WTC11 (cell line): Measurements from ENCODE around the gene NRF1. TPM values are rescaled to one million over a fixed set of nuclear protein-coding genes. Genes with fewer than 3 reads are reported as not detected.
A peak's percentile ranks its signal among the peaks of the same experiment; 100 is the strongest.

Experiments
- ATAC-seq: fragments of 200-7000 bp; cut with Tn5 transposase; 2 replicates; pipeline ENCODE4 v1.10.0; 2021; ENCODE audit warnings: mild to moderate bottlenecking, moderate library complexity
- CTCF ChIA-PET: fragments of 300-600 bp; sonication (Branson Sonifier 250); formaldehyde crosslinking; loops from one replicate; lab custom pipeline; 2021; ENCODE audit warnings: antibody characterized with exemption; lab: Charles Lee
- POLR2A ChIA-PET: fragments of 350-600 bp; sonication (Branson Sonifier 250); formaldehyde crosslinking; loops from one replicate; lab custom pipeline; 2021; ENCODE audit warnings: antibody characterized with exemption; lab: Charles Lee
- DNase-seq: peaks from one replicate; pipeline ENCODE4 v3.0.0; 2021; ENCODE audit warnings: low spot score
- H3K27ac Mint-ChIP-seq: 2 replicates; pipeline ENCODE4 v1.8.0; 2021; ENCODE audit warnings: mixed read lengths
- H3K27me3 Mint-ChIP-seq: 2 replicates; pipeline ENCODE4 v1.8.0; 2021; ENCODE audit warnings: low read depth, mild to moderate bottlenecking, moderate library complexity, mixed read lengths
- H3K36me3 Mint-ChIP-seq: 2 replicates; pipeline ENCODE4 v1.8.0; 2021; ENCODE audit warnings: mixed read lengths
- H3K4me1 Mint-ChIP-seq: 2 replicates; pipeline ENCODE4 v1.8.0; 2022; ENCODE audit warnings: mixed read lengths
- H3K4me3 Mint-ChIP-seq: 2 replicates; pipeline ENCODE4 v1.8.0; 2021; ENCODE audit warnings: mild to moderate bottlenecking, moderate library complexity, mixed read lengths
- H3K9me3 Mint-ChIP-seq: 2 replicates; pipeline ENCODE4 v1.8.0; 2021; ENCODE audit warnings: mixed read lengths
- AFF4 ChIP-seq: sonication (generic); formaldehyde crosslinking; IDR thresholded peaks from 2 replicates; pipeline ENCODE4 v1.8.1; 2023; ENCODE audit warnings: mild to moderate bottlenecking, missing genetic modification reagents, borderline replicate concordance
- ATF2 ChIP-seq: sonication (generic); formaldehyde crosslinking; IDR thresholded peaks from 2 replicates; pipeline ENCODE4 v1.8.1; 2022; ENCODE audit warnings: low read depth, missing genetic modification reagents, borderline replicate concordance
- ERG ChIP-seq: fragments of 250-450 bp; sonication (Bioruptor Pico); IDR thresholded peaks from 2 replicates; pipeline ENCODE4 v1.8.0; 2021; ENCODE audit warnings: mild to moderate bottlenecking
- ESRRA ChIP-seq: sonication (generic); formaldehyde crosslinking; IDR thresholded peaks from 2 replicates; pipeline ENCODE4 v1.8.1; 2022; ENCODE audit warnings: mild to moderate bottlenecking, missing genetic modification reagents, borderline replicate concordance
- FOXK1 ChIP-seq: sonication (generic); formaldehyde crosslinking; IDR thresholded peaks from 2 replicates; pipeline ENCODE4 v1.8.0; 2022; ENCODE audit warnings: mild to moderate bottlenecking, moderate library complexity, missing genetic modification reagents
- GABPB1 ChIP-seq: sonication (generic); formaldehyde crosslinking; IDR thresholded peaks from 2 replicates; pipeline ENCODE4 v1.8.1; 2023; ENCODE audit warnings: mild to moderate bottlenecking, missing genetic modification reagents
- IRF2 ChIP-seq: sonication (generic); formaldehyde crosslinking; IDR thresholded peaks from 2 replicates; pipeline ENCODE4 v1.8.0; 2022; ENCODE audit warnings: low read depth, missing genetic modification reagents, borderline replicate concordance
- JAZF1 ChIP-seq: fragments of 250-450 bp; sonication (Bioruptor Pico); IDR thresholded peaks from 2 replicates; pipeline ENCODE4 v1.9.0; 2021; ENCODE audit warnings: moderate library complexity, mild to moderate bottlenecking, inconsistent platforms
- MAX ChIP-seq: sonication (generic); formaldehyde crosslinking; IDR thresholded peaks from 2 replicates; pipeline ENCODE4 v1.8.0; 2022; ENCODE audit warnings: mild to moderate bottlenecking, missing genetic modification reagents
- MXD4 ChIP-seq: fragments of 250-450 bp; sonication (Bioruptor Pico); IDR thresholded peaks from 2 replicates; pipeline ENCODE4 v1.8.0; 2021; ENCODE audit warnings: mild to moderate bottlenecking, moderate library complexity, borderline replicate concordance
- MYBL2 ChIP-seq: sonication (generic); formaldehyde crosslinking; IDR thresholded peaks from 2 replicates; pipeline ENCODE4 v1.8.1; 2023; ENCODE audit warnings: mild to moderate bottlenecking, moderate library complexity, missing genetic modification reagents
- NFATC4 ChIP-seq: fragments of 250-450 bp; sonication (Bioruptor Pico); IDR thresholded peaks from 2 replicates; pipeline ENCODE4 v1.9.0; 2021; ENCODE audit warnings: mild to moderate bottlenecking
- NFE2L1 ChIP-seq: sonication (generic); formaldehyde crosslinking; IDR thresholded peaks from 2 replicates; pipeline ENCODE4 v1.8.1; 2023; ENCODE audit warnings: missing genetic modification reagents
- NR1H2 ChIP-seq: sonication (generic); formaldehyde crosslinking; IDR thresholded peaks from 2 replicates; pipeline ENCODE4 v1.9.0; 2021; ENCODE audit warnings: mild to moderate bottlenecking, moderate library complexity, missing genetic modification reagents
- OVOL2 ChIP-seq: fragments of 250-450 bp; sonication (Bioruptor Pico); IDR thresholded peaks from 2 replicates; pipeline ENCODE4 v1.9.0; 2021; ENCODE audit warnings: mild to moderate bottlenecking, borderline replicate concordance
- SMAD3 ChIP-seq: sonication (generic); formaldehyde crosslinking; IDR thresholded peaks from 2 replicates; pipeline ENCODE4 v1.8.0; 2022; ENCODE audit warnings: missing genetic modification reagents, mild to moderate bottlenecking, borderline replicate concordance
- SOX15 ChIP-seq: fragments of 250-450 bp; sonication (Bioruptor Pico); IDR thresholded peaks from 2 replicates; pipeline ENCODE4 v1.9.0; 2021; ENCODE audit warnings: mild to moderate bottlenecking
- TEAD4 ChIP-seq: sonication (generic); formaldehyde crosslinking; IDR thresholded peaks from 2 replicates; pipeline ENCODE4 v1.8.0; 2022; ENCODE audit warnings: mild to moderate bottlenecking, missing genetic modification reagents
- ZBTB43 ChIP-seq: sonication (generic); formaldehyde crosslinking; IDR thresholded peaks from 2 replicates; pipeline ENCODE4 v1.8.1; 2023; ENCODE audit warnings: mild to moderate bottlenecking, missing genetic modification reagents
- ZNF121 ChIP-seq: sonication (generic); formaldehyde crosslinking; IDR thresholded peaks from 2 replicates; pipeline ENCODE4 v1.8.0; 2023; ENCODE audit warnings: missing genetic modification reagents
- ZNF138 ChIP-seq: sonication (generic); formaldehyde crosslinking; conservative IDR thresholded peaks from 2 replicates; pipeline ENCODE4 v1.8.1; 2022; ENCODE audit warnings: mild to moderate bottlenecking, moderate library complexity, missing genetic modification reagents
- ZNF219 ChIP-seq: sonication (generic); formaldehyde crosslinking; IDR thresholded peaks from 2 replicates; pipeline ENCODE4 v1.8.0; 2023; ENCODE audit warnings: missing genetic modification reagents, mild to moderate bottlenecking, borderline replicate concordance
- ZNF232 ChIP-seq: sonication (generic); formaldehyde crosslinking; IDR thresholded peaks from 2 replicates; pipeline ENCODE4 v1.8.0; 2022; ENCODE audit warnings: mild to moderate bottlenecking, missing genetic modification reagents
- ZNF396 ChIP-seq: fragments of 250-450 bp; sonication (Bioruptor Pico); IDR thresholded peaks from 2 replicates; pipeline ENCODE4 v1.8.0; 2021; ENCODE audit warnings: mild to moderate bottlenecking, moderate library complexity, borderline replicate concordance
- total RNA-seq: library from RNA; stranded (reverse); gene quantifications from 3 replicates; pipeline ENCODE4 v1.2.3, GENCODE V29; 2021

Gene NRF1
- total RNA-seq, 1 experiment from 2014 or later, result 16.4 TPM

GRCh38 chr7:129772646-129773280 is 161.2 kb downstream of the NRF1 start:
- TF ChIP-seq MAX (CRISPR knock-in tag) (0 out of 2 replicates have a peak, but pooled peaks have one; percentile 4), NFATC4 (no peak)
- no peaks in the 10 kb centered on the region for H3K9me3 Mint-ChIP-seq
- peaks cover 11% of the 10 kb centered on the region for H3K36me3 Mint-ChIP-seq
- no peak overlapping the region for H3K4me3 Mint-ChIP-seq
- DNase-seq (peak; percentile 47), ATAC-seq (no peak)
- peaks cover 36% of the 10 kb centered on the region for H3K27me3 Mint-ChIP-seq
- peaks cover 80% of the 10 kb centered on the region for H3K4me1 Mint-ChIP-seq
- ChIA-PET POLR2A (interaction anchor here (0.6 to 1.3 kb wide), 2 partner anchors 12 to 153 kb away, joined by 3 to 4 read pairs; no protein-coding TSS in a partner anchor), CTCF (interaction anchor here (0.7 to 3.0 kb wide), 6 partner anchors 9 to 238 kb away, joined by 3 to 18 read pairs (median 4); no protein-coding TSS in a partner anchor)
- no peak overlapping the region for H3K27ac Mint-ChIP-seq

GRCh38 chr7:129773328-129773731 is 161.8 kb downstream of the NRF1 start:
- ChIA-PET POLR2A (interaction anchor here (0.6 to 1.3 kb wide), 2 partner anchors 13 to 153 kb away, joined by 3 to 4 read pairs; no protein-coding TSS in a partner anchor), CTCF (interaction anchor here (0.7 to 3.0 kb wide), 6 partner anchors 9 to 237 kb away, joined by 3 to 18 read pairs (median 4); no protein-coding TSS in a partner anchor)
- Mint-ChIP-seq H3K36me3 (peaks cover 7% of the 10 kb centered on the region; the same call in 1 of the 2 replicates), H3K9me3 (no peaks in the 10 kb centered on the region), H3K27ac (no peak overlapping the region; the same call in 1 of the 2 replicates), H3K4me3 (no peak overlapping the region), H3K27me3 (peaks cover 42% of the 10 kb centered on the region), H3K4me1 (peaks cover 86% of the 10 kb centered on the region)
- ATAC-seq (no peak), DNase-seq (no peak)
- no peak for TF ChIP-seq ZNF396 (CRISPR knock-in tag)
- no peak for TF ChIP-seq IRF2 (CRISPR knock-in tag)
- no peak for TF ChIP-seq MXD4 (CRISPR knock-in tag)
- no peak for TF ChIP-seq NR1H2 (CRISPR knock-in tag)
- TF ChIP-seq ZNF219 (CRISPR knock-in tag), result no peak

- ATAC-seq (no peak), DNase-seq (no peak)
- H3K4me1 Mint-ChIP-seq, result peaks cover 84% of the 10 kb centered on the region
- peaks cover 47% of the 10 kb centered on the region for H3K27me3 Mint-ChIP-seq
- H3K4me3 Mint-ChIP-seq, result peak overlapping the region; percentile 4; the same call in 1 of the 2 replicates
- POLR2A ChIA-PET, result interaction anchor here (1.3 kb wide), 1 partner anchor 13 kb away, joined by 4 read pairs; no protein-coding TSS in a partner anchor
- no peaks in the 10 kb centered on the region for H3K9me3 Mint-ChIP-seq
- H3K36me3 Mint-ChIP-seq, result peaks cover 3% of the 10 kb centered on the region; the same call in 1 of the 2 replicates
- CTCF ChIA-PET, result interaction anchor here (0.9 to 3.0 kb wide), 4 partner anchors 26 to 237 kb away, joined by 4 to 18 read pairs (median 8); no protein-coding TSS in a partner anchor
- H3K27ac Mint-ChIP-seq, result no peak overlapping the region; the same call in 1 of the 2 replicates
- TF ChIP-seq ZNF219 (CRISPR knock-in tag), result no peak
- no peak for TF ChIP-seq AFF4 (CRISPR knock-in tag)
- TF ChIP-seq JAZF1 (CRISPR knock-in tag), result no peak
- TF ChIP-seq SMAD3 (CRISPR knock-in tag), result no peak
- no peak for TF ChIP-seq ZBTB43 (CRISPR knock-in tag)
- TF ChIP-seq ZNF396 (CRISPR knock-in tag), result no peak
- TF ChIP-seq GABPB1 (CRISPR knock-in tag), result no peak
- no peak for TF ChIP-seq TEAD4 (CRISPR knock-in tag)
- TF ChIP-seq ZNF121 (CRISPR knock-in tag), result no peak
- TF ChIP-seq FOXK1, result no peak
- no peak for TF ChIP-seq NFE2L1
- TF ChIP-seq SOX15, result no peak
- no peak for TF ChIP-seq ZNF138 (CRISPR knock-in tag)
- TF ChIP-seq MYBL2, result no peak
- no peak for TF ChIP-seq ESRRA
- TF ChIP-seq OVOL2, result no peak
- no peak for TF ChIP-seq ZNF232
- no peak for TF ChIP-seq ERG
- no peak for TF ChIP-seq ATF2 (CRISPR knock-in tag)
Observed at GRCh38 chr7:129773871-129774270, 162.4 kb downstream of the NRF1 start.
